GM18498 (cell line): ENCODE measurements around the gene INPP5D.
"Not testable (repeated sequence)": the region's sequence is repeated elsewhere in the genome, so short reads cannot be mapped to it uniquely, and the experiment has no call there.

Source experiments
- ATAC-seq: cut with Tn5 transposase; IDR thresholded peaks from one replicate; pipeline ENCODE4 v1.9.1; 2021; ENCODE audit warnings: mild to moderate bottlenecking, moderate library complexity; ENCODE audit not compliant: unreplicated experiment

INPP5D gene

DNA sequence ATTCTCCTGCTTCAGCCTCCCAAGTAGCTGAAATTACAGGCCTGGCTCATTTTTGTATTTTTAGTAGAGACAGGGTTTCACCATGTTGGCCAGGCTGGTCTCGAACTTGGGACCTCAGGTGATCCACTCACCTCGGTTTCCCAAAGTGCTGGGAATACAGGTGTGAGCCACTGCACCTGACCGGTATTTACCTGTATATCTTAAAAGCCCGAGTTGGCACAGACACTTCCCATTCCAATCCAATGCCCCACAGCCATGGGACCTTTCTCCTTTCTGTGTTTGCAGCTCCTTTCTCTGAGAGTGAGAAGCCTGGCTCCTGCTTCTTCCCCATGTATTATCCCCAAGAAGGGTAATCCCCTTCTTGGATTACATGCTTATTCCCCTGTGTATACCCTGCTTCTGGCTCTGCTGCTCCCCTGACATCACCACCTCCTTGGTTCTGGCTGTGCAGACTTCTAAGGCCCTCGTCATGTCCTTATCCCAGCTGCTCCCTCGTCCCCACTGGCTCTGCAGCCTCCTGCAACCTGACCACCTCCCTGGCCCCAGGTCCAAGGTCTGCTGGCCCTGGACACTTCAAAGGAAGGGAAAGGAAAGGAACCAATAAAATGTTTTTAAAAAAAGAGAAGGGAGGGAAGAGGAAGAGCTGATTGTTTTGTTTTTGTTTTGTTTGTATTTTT is 52.8 kb downstream of the INPP5D start:
- ATAC-seq, result no peak

DNA sequence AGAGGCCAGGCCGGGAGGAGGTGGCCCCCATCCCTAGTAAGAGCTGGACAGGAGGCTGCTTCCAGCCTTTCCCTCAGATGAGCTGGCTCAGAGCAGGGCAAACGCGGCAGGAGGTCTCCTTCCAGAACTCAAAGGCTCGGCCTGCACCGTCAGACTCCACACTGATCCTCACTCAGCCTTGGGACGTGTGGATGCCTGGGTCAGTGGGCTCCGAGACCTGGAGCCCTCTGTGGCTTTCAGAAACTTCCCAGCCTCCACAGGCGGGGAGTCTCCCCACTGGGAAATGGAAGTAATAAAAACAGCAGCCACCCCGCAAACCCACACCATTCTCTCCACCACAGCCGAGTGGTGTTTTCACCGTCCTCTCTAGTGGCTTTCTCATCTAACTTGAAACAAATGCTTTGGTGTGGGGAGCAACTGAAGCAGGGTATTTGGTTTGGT is 54.3 kb downstream of the INPP5D start:
- no peak for ATAC-seq

DNA sequence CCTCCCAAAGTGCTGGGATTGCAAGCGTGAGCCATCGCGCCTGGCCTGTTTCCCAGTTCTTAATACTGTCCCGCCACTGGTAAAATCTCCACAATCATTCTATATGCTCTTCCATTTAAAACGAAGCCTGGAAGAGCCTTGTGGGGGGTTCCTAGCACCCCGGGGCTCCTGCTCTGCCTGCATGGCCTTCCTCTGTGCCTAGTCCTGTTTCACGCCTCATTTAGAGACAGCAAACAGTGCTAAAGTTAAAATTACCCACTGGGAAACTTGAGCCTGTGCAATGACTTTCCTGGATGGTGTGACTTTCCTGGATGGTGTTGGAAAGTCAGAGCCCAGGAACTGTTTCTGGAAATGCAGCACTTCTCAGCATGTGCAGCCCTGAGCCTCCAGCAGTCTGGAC is 55.0 kb downstream of the INPP5D start:
- no peak for ATAC-seq

DNA sequence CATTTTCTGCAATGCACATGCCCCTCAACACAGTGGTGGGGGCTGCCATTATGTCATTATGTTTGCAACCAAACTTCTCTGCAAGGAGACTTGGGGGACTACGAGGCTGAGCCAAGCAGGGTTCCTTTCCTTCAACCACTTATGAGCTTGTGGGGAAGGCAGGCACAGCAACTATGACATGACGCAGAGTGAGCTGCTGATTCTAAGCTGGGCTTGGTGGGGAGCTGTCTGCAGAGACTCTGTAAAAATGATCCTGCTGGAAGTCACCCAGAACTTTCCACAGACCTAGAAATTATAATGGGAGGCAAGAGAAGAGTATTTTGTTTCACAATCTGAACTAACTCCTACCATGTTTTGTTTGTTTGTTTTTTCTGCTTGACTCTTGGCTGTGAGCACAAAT is 55.6 kb downstream of the INPP5D start:
- ATAC-seq, result no peak

GRCh38 chr2:233116946-233117345 is 56.8 kb downstream of the INPP5D start:
- ATAC-seq, result no peak

GRCh38 chr2:233117351-233117750 is 57.2 kb downstream of the INPP5D start:
- ATAC-seq, result no peak

DNA sequence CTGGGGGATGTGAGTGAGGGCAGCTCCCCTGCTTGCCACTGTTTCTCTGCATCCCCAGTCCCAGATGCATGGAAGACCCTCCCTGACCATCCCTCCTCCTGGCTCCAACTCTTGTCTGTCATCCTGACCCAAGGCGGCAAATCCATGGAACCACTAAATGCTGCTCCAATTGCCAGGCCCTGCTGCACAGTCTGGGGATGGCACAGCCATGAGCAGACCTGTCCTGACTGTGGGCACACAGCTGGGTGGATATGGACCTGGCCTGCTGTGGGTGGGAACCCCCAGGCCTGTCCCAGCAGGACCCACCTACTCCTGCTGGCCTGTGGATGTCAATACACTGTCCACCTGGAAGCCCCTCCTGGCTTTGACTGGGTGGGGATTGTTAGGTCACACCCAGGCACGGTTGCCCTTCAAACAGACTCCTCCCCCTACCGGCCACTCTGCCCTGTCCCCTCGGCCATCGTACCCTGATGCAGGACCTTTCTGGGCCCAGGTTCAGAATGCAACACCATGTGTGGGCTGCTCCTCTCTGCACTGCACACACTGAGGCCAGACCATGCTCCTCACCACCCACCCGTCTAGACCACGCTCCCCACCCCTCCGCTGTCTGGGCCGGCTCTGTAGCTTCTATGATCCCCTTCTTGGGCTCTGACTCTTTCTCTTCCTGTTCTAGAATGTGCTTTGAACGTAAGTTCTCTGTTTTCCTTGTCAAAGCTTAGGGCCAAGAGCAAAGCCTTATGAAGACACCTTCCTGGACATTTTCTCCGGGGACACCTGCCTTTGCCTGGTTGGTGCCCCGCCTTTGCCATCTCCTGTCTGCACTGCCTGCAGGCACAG is 57.9 kb downstream of the INPP5D start:
- no peak for ATAC-seq

- ATAC-seq, result no peak
These were observed 58.5 kb downstream of the INPP5D start for GRCh38 chr2:233118648-233119000.

DNA sequence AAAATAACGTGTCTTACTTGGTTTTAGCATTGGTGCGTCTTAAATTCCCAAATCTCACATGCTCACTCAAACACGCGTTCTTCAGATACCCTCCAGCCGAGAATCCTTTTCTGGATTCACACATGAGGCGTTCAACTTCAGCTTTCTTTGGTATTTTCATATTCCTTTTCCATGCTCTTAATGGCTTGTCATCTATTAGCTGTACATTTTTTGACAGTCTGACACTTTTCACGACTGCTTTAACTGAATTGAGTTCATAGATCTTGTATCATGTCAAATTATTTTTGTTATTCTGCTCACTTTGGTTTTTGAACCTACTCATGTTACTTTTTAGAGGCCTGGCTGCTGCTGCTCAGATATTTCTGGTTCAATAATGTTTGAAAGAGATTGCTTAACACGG is 59.0 kb downstream of the INPP5D start:
- ATAC-seq, result no peak

DNA sequence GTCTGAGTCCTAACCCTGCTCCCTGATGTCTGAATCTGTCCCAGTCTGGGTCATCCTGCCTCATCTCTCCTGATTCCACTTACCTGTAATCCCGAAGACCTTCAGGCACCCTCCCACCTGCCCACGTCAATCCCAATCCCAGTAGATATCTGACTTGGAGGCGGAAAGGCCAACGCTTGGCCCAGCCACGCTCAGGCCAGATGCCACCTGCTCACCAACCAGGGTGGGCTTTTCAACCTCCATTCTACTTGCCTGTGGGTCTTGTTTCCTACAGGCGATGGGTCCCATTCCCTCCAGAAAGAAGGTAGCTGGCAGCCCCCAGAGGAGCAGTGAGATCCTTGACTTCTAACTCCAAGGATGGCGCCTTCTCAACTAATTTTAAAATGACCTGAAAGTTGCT is 59.7 kb downstream of the INPP5D start:
- no peak for ATAC-seq

- no peak for ATAC-seq
These were observed 60.3 kb downstream of the INPP5D start for GRCh38 chr2:233120459-233120858.

GRCh38 chr2:233121856-233122255 is 61.7 kb downstream of the INPP5D start:
- ATAC-seq, result no peak

GRCh38 chr2:233122541-233122940 is 62.4 kb downstream of the INPP5D start:
- ATAC-seq, result no peak

DNA sequence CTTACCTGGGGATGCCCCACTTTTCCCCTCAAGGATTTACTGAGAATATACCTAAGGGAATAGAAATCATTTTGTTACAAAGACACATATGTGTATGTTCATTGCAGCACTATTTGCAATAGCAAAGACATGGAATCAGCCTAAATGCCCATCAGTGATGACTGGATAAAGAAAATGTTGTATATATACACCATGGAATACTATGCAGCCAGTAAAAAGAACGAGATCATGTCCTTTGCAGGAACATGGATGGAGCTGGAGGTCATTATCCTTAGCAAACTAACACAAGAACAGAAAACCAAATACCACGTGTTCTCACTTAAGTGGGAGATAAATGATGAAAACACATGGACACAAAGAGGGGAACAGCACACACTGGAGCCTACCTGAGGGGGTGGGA is 63.4 kb downstream of the INPP5D start:
- ATAC-seq, result not testable (repeated sequence)

DNA sequence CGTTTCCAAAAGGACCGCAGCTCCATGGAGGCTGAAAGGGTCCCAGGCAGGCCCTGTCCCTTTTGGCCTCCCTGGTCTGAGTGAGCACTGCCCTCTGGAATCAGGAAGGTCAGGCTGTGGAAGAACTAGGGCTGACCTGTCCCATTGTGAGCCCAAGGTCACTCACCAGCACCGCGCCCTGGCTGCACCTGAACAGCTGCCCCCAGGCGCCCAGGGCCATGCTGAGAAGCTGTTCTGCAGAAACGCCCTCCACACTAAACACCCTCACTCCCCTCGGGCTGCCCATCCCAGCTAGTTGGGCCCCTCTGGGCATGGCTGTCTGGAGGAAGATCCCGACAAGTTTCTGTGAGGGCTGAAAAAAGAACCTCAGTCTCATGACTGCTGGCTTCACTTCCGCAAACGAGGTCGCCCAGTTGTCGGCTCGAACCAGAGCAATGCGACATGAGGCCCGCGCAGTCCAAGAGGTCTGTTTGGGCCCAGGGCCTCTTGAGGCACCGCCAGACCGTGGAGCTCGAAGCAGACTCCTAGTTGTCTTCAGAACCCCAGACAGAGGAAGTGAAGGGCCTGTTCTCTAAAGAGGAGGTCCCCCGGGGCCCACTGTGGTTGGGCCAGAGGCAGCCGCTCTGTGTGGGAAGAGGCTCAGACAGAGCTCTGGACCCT is 64.4 kb downstream of the INPP5D start:
- ATAC-seq, result peak; percentile 86

DNA sequence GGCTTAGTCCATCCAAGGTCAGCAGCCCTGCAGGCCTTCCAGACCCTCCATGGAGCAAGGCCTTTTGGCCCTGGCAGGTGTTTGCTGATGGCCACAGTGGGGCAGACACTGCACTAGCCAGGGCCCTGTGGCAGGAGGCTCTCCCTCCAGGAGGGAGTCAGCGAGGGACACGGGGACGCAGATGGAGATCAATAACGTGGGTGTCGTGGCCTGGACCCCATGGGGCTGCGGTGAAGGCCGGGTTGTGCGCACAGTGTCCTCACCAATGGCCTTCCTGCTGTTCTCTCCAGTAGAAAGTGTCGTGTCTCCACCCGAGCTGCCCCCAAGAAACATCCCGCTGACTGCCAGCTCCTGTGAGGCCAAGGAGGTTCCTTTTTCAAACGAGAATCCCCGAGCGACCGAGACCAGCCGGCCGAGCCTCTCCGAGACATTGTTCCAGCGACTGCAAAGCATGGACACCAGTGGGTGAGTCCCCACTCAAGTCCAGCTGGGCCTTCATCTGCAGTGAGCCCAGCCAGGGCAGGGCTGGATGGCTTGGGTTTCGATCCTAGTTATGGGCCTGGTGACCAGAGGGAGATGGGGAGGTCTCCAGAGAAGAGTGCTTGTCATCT is 65.4 kb downstream of the INPP5D start:
- no peak for ATAC-seq

GRCh38 chr2:233129351-233129978 is 69.3 kb downstream of the INPP5D start:
- ATAC-seq, result no peak

- ATAC-seq, result no peak
These were observed 69.9 kb downstream of the INPP5D start for GRCh38 chr2:233130024-233130423.

- no peak for ATAC-seq
These were observed 70.4 kb downstream of the INPP5D start for GRCh38 chr2:233130481-233131020.

- no peak for ATAC-seq
These were observed 72.0 kb downstream of the INPP5D start for GRCh38 chr2:233131936-233132720.
